GM12878 (cell line): ENCODE measurements around the gene SEC22B. TPM values are rescaled to one million over a fixed set of nuclear protein-coding genes. Genes with fewer than 3 reads are reported as not detected.

Experiments used
- BACH1 ChIP-seq: fragments of 450-650 bp; IDR thresholded peaks from 2 replicates; pipeline ENCODE4 v1.6.1; 2017; ENCODE audit warnings: mild to moderate bottlenecking, borderline replicate concordance
- BHLHE40 ChIP-seq, 2 experiments: fragments of 450-650 bp in 1 of 2; IDR thresholded peaks; 2 replicates each; pipeline ENCODE4 v1.6.1; 2011 to 2017; ENCODE audit warnings: low read depth in 2 of 2, borderline replicate concordance in 1 of 2, improper control_type of control experiment in 1 of 2, low read length in 1 of 2, mild to moderate bottlenecking in 1 of 2
- EP300 ChIP-seq, 2 experiments: fragments of 150-350 bp in 1 of 2; IDR thresholded peaks; 2 replicates each; pipeline ENCODE4 v1.6.1; 2011 to 2012; ENCODE audit warnings: low read depth in 2 of 2, low read length in 2 of 2, borderline replicate concordance in 1 of 2, improper control_type of control experiment in 1 of 2, inconsistent platforms in 1 of 2; ENCODE audit not compliant: control insufficient read depth in 1 of 2
- ESRRA ChIP-seq: IDR thresholded peaks from 2 replicates; pipeline ENCODE4 v1.6.1; 2012; ENCODE audit warnings: mild to moderate bottlenecking, low read length, improper control_type of control experiment
- IRF3 ChIP-seq: fragments of 450-650 bp; IDR thresholded peaks from 2 replicates; pipeline ENCODE4 v1.6.1; 2014; ENCODE audit warnings: mild to moderate bottlenecking
- MLLT1 ChIP-seq: fragments of 450-650 bp; IDR thresholded peaks from 2 replicates; pipeline ENCODE4 v1.6.1; 2016; ENCODE audit warnings: mild to moderate bottlenecking
- MYC ChIP-seq: IDR thresholded peaks from 2 replicates; pipeline ENCODE4 v1.6.1; 2011; ENCODE audit warnings: mild to moderate bottlenecking, low read length, moderate library complexity, inconsistent platforms; ENCODE audit not compliant: insufficient read depth, insufficient replicate concordance, insufficient read length, severe bottlenecking
- NBN ChIP-seq: fragments of 450-650 bp; IDR thresholded peaks from 2 replicates; pipeline ENCODE4 v1.6.1; 2016
- POU2F2 ChIP-seq: IDR thresholded peaks from 3 replicates; pipeline ENCODE4 v1.6.1; 2011; ENCODE audit warnings: low read depth, mild to moderate bottlenecking, low read length, borderline replicate concordance
- RFX5 ChIP-seq: IDR thresholded peaks from 2 replicates; pipeline ENCODE4 v1.6.1; 2011; ENCODE audit warnings: low read depth, low read length, improper control_type of control experiment
- SIN3A ChIP-seq: IDR thresholded peaks from 2 replicates; pipeline ENCODE4 v1.6.1; 2012; ENCODE audit warnings: low read depth, low read length, improper control_type of control experiment
- SIX5 ChIP-seq: IDR thresholded peaks from 2 replicates; pipeline ENCODE4 v1.6.1; 2011; ENCODE audit warnings: mild to moderate bottlenecking, low read depth, low read length, moderate library complexity; ENCODE audit not compliant: severe bottlenecking
- TCF12 ChIP-seq: IDR thresholded peaks from 2 replicates; pipeline ENCODE4 v1.6.1; 2011; ENCODE audit warnings: low read depth, mild to moderate bottlenecking, low read length
- WRNIP1 ChIP-seq: IDR thresholded peaks from 2 replicates; pipeline ENCODE4 v1.6.1; 2011; ENCODE audit warnings: low read depth, low read length, improper control_type of control experiment, borderline replicate concordance
- ZNF687 ChIP-seq: fragments of 450-650 bp; IDR thresholded peaks from 2 replicates; pipeline ENCODE4 v1.6.1; 2017; ENCODE audit warnings: mild to moderate bottlenecking, moderate library complexity
- polyA plus RNA-seq, 11 experiments: library from polyadenylated mRNA; depleted of rRNA in 4 of 11; unstranded in 6 of 11; stranded (reverse) in 5 of 11; fragments of >200 nt; fragmentation: Nextera tagmentation in 4 of 11; fragmentation: Illumina TruSeq in 1 of 11; extraction: Ambion mirVana in 4 of 11; extraction: Trizol in 1 of 11; gene quantifications; 1 replicate in 1 of 11; 2 replicates in 10 of 11; pipeline versions ENCODE4 v1.2.1 to v1.2.3, GENCODE V29; 2011 to 2016; ENCODE audit warnings: inconsistent platforms in 2 of 11, missing spikeins in 2 of 11, low read depth in 1 of 11
- total RNA-seq, 4 experiments: library from RNA; depleted of rRNA in 3 of 4; stranded (reverse); fragments of >200 nt in 3 of 4; fragmentation: Illumina TruSeq in 1 of 4; extraction: Trizol in 1 of 4; gene quantifications; 2 replicates each; pipeline versions ENCODE4 v1.2.1 to v1.2.3, GENCODE V29; 2013 to 2021
- TF ChIP-seq, protein P1 (sequence below): IDR thresholded peaks from 2 replicates; pipeline ENCODE4 v1.6.1; 2011; ENCODE audit warnings: borderline replicate concordance, low read depth, mild to moderate bottlenecking, moderate library complexity, low read length; ENCODE audit not compliant: insufficient read depth, poor library complexity, severe bottlenecking
- TF ChIP-seq, protein P2 (sequence below): fragments of 450-650 bp; IDR thresholded peaks from 2 replicates; pipeline ENCODE4 v1.6.1; 2017; ENCODE audit warnings: antibody characterized with exemption, mild to moderate bottlenecking, moderate library complexity

The SEC22B gene
- total and polyA plus RNA-seq, 10 of the 15 experiments (the other 5 are each of a cell fraction or from before 2014, with no cell fraction given) = 19.8 to 41.5 (median 27.7) TPM

DNA sequence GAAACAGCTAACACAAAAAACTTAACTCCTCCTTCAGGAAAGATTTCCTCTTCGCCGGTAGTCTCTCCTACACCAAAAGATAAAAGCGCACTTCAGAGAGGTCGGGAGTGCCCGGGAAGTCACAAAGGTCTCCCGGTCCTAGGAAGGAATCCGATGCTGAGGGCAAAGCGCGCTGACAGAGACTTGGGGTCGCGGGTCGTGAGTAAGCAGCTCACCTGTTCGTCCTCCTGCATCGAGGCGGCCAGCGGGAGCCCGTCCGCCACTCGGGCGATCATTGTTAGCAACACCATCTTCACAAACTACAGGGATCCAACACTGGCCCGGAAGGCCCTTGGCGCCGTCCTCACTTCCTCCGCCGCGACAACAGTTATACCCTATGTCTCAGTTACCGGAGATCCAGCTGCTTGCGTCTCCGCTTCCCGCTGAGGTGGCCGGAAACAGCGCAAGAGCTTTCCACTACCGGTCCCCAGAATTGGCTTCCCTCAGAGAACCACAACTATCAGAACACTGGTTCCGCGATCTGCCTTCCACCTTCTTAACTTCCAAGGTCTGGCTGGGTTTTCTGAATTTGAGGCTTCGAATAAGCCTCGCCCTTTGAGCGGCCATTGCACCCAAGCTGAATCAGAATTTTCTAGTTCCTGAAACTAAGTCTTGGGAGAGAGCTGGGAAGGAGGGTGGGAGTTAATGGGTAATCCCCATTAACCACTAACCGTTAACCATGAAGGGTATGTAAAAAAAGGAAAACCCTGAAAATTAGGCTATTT, at the start of gene SEC22B (continued):
- TF ChIP-seq, protein P1, sequence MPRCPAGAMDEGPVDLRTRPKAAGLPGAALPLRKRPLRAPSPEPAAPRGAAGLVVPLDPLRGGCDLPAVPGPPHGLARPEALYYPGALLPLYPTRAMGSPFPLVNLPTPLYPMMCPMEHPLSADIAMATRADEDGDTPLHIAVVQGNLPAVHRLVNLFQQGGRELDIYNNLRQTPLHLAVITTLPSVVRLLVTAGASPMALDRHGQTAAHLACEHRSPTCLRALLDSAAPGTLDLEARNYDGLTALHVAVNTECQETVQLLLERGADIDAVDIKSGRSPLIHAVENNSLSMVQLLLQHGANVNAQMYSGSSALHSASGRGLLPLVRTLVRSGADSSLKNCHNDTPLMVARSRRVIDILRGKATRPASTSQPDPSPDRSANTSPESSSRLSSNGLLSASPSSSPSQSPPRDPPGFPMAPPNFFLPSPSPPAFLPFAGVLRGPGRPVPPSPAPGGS = no peak
- no peak for TF ChIP-seq RFX5
- no peak for TF ChIP-seq MYC
- peak; percentile 77 for TF ChIP-seq BACH1
- TF ChIP-seq ZNF687 = peak; percentile 68; the same call in 1 of the 2 replicates
- TF ChIP-seq EP300 (IDR thresholded peaks at IDR 0.05; ENCODE audit: borderline replicate concordance in 1 of 2, control insufficient read depth in 1 of 2, low read depth in 2 of 2, low read length in 2 of 2) = no peak
- peak; percentile 72; the same call in 1 of the 2 replicates for TF ChIP-seq TCF12
- peak; percentile 88; the same call in 1 of the 2 replicates for TF ChIP-seq NBN
- peak; percentile 91 for TF ChIP-seq MLLT1
- TF ChIP-seq, protein P2, sequence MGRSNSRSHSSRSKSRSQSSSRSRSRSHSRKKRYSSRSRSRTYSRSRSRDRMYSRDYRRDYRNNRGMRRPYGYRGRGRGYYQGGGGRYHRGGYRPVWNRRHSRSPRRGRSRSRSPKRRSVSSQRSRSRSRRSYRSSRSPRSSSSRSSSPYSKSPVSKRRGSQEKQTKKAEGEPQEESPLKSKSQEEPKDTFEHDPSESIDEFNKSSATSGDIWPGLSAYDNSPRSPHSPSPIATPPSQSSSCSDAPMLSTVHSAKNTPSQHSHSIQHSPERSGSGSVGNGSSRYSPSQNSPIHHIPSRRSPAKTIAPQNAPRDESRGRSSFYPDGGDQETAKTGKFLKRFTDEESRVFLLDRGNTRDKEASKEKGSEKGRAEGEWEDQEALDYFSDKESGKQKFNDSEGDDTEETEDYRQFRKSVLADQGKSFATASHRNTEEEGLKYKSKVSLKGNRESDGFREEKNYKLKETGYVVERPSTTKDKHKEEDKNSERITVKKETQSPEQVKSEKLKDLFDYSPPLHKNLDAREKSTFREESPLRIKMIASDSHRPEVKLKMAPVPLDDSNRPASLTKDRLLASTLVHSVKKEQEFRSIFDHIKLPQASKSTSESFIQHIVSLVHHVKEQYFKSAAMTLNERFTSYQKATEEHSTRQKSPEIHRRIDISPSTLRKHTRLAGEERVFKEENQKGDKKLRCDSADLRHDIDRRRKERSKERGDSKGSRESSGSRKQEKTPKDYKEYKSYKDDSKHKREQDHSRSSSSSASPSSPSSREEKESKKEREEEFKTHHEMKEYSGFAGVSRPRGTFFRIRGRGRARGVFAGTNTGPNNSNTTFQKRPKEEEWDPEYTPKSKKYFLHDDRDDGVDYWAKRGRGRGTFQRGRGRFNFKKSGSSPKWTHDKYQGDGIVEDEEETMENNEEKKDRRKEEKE = no peak
- TF ChIP-seq POU2F2 = peak; percentile 79
- TF ChIP-seq SIX5 = peak; percentile 78
- peak; percentile 59; the same call in 1 of the 2 replicates for TF ChIP-seq SIN3A
- 0 out of 2 replicates have a peak, but pooled peaks have one; percentile 60 for TF ChIP-seq IRF3
- TF ChIP-seq WRNIP1 = peak; percentile 94; the same call in 1 of the 2 replicates
- no peak for TF ChIP-seq ESRRA
- TF ChIP-seq BHLHE40 (IDR thresholded peaks at IDR 0.05; ENCODE audit: borderline replicate concordance in 1 of 2, low read depth in 2 of 2, low read length in 1 of 2) = no peak
